ENCODE results near the gene MSH2. TPM values are rescaled to one million over a fixed set of nuclear protein-coding genes. Genes with fewer than 3 reads are reported as not detected.
A peak's percentile ranks its signal among the peaks of the same experiment; 100 is the strongest.
"Not testable (repeated sequence)": the region's sequence is repeated elsewhere in the genome, so short reads cannot be mapped to it uniquely, and the experiment has no call there.

MSH2 gene
- polyA plus RNA-seq, 4 donors: 64.6 to 84.3 (median 79.6) TPM

DNA sequence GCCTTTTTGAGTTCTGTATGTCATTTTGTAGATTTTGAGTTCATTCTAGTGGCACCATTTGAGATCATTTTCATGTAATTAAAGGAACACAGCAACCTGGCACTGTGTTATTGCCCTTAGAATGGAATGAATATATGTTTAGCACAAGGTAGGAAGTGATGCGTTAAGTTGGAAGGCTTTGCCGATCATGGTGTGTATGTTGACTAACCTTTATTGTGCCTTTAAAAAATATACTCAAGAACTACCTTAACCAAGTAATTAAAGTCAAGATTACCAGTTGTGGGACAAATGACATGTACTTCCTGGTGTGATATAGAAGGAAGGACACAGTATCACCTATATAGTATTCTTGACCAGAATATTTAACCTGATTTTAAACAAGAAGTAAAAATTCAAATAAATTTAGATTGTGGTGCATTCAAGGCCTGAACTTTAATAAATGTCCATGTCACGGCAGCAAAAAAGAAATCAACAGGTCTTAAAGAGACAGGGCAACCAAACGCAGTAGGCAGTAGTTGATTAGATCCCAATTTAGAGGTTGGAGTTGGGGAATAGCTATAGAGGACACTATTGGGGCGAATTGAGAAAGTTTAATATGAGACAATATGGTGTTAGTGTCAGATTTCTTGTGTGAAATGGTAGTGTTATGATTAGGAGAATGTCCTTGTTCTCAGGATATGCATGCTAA is 68.6 kb downstream of the MSH2 start:
- no peak for DNase-seq (ENCODE audit: low read depth in 4 of 4, low spot score in 3 of 4)

DNA sequence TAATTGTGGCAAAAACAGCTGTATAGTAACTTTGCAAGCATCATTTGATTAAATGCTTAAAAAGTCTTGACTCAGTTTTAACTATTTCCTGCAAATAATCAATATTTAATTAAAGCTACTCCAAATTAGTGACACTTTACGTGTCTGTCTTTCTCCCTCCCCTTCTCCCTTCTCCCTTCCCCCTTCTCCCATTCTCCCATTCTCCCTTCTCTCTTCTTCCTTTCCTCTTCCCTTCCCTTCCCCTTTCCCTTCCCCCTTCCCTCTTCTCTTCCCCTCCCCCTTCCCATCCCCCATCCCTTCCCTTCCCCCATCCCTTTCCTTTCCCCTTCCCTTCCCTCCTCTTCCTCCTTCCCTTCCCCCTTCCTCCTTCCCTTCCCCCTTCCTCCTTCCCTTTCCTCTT is 76.9 kb downstream of the MSH2 start:
- no peak for DNase-seq (ENCODE audit: low read depth in 4 of 4, low spot score in 3 of 4)

DNA sequence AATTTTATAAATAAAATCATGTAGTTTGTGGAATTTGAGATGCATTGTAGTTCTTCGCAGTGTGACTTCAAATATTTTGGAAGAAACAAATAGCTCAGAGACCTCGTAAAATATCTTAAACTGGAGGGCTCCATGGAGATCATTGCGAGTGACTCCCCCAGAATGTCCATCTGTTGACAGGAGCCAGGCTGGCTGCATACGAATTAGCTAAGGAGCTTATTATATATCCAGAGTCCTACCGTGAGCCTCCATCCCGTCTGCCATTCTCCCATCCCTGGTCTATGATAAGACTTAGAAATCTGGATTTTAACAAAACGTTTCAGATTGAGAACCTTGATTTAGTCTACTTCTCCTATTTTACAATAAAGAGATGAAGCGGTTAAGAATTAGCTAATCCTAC is 80.2 kb downstream of the MSH2 start:
- DNase-seq (ENCODE audit: low read depth in 4 of 4, low spot score in 3 of 4): no peak

DNA sequence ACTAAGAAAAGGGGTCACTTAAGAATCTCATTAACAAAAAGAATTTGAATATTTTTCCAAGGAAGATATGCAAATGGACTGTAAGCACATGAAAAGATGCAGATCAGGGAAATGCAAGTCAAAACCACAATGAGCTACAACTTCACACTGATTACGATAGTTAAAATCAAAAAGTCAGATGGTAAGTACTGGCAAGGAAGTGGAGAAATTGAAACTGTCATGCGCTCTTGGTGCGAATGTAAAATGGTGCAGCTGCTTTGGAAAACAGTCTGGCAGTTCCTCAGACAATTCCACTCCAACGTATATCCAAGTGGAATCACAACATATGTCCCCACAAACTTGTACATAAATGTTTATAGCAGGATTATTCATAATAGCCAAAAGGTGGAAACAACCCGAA is 81.4 kb downstream of the MSH2 start:
- DNase-seq (ENCODE audit: low read depth in 4 of 4, low spot score in 3 of 4): no peak

DNA sequence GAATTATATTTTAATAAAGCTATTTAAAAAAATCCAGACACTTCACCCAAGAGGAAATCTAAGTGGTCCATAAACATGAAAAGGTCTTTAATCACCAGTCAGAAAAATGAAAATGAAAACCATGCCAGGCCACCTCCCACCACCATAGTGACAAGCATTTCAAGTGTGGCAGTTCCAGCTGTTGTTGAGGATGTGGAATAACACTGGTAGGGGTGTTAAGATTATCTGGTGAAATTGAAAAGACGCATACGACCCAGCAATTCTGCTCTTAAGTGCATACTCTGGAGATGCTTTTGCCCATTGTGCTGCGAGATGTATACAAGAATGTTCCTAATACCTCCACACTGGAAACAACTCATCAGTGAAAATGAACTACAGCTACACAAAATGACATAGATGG is 82.2 kb downstream of the MSH2 start:
- DNase-seq (ENCODE audit: low read depth in 4 of 4, low spot score in 3 of 4): no peak

DNA sequence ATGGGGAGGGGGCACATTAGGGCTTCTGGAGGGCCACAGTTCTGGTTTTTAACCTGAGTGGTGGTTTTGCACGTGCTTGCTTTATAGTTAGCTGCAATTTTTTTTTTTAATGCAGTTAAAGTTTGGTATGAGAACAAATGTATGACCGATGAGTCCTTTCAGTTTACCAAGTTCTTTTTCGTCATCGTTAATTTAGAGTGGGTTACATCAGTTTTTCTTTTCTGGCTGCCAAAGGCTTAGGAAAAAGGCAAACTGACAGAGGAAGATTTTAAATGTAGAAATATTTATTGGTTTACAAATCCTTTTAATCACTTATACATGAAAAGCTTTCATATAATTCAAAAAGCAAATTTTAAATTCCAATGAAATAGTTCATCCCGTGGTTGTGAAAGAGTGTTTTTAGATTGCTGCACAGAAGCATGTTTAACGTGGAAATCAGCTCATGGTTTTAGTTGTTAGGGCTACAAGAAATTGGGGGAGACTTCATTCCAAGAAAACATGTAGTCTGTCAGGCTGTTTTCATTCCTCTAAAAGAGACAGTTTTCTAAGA is 82.9 kb downstream of the MSH2 start:
- DNase-seq (ENCODE audit: low read depth in 4 of 4, low spot score in 3 of 4): no peak

DNA sequence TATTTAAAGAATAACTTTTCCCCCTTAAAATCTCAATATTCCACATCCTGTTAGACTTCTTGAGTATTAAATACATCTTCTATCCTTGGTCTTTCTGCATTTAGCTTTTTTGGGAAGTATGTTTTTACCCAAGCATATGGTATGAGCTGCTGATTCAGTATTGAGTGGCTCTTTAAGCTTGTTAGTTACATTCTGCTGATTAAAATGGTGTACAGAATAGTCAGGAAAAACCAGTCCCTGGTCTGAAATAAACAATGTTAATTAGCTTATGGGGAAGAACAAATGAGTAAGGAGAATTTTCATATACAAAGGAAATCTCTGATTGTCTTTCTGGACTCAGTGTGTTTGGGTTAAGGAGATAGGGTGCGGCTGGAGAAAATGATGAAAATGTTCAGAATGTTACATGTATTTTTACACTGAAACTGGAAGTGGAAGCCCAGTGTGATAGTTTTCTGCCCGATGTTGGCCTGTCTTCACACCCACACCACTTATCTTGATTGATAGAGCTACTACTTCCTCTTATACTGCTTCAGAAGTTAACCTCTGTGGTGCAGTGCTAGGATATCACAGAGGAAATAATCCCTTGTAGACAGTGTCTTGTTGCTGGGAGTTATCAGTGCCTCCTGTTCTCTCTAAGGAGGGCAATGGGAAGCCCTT is 84.0 kb downstream of the MSH2 start:
- DNase-seq (ENCODE audit: low read depth in 4 of 4, low spot score in 3 of 4): no peak

DNA sequence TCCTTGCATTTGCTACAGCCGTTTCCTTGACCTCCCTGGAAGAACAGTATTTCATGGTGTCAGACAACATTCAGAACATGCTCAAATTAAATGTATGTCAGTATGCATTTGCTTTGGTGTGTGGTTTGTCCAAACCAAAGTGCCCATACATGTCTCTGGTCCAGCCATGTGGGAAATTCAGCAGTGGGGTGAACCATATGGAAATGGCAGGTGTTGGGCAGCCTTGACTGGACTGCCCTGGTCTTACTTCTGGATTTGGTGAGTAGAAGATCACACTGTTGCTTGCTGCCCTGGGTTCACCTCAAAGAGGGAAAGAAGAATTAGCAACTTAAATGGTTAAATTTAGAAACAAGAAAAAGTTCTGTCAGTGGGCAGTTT is 84.5 kb downstream of the MSH2 start:
- no peak for DNase-seq (ENCODE audit: low read depth in 4 of 4, low spot score in 3 of 4)

DNA sequence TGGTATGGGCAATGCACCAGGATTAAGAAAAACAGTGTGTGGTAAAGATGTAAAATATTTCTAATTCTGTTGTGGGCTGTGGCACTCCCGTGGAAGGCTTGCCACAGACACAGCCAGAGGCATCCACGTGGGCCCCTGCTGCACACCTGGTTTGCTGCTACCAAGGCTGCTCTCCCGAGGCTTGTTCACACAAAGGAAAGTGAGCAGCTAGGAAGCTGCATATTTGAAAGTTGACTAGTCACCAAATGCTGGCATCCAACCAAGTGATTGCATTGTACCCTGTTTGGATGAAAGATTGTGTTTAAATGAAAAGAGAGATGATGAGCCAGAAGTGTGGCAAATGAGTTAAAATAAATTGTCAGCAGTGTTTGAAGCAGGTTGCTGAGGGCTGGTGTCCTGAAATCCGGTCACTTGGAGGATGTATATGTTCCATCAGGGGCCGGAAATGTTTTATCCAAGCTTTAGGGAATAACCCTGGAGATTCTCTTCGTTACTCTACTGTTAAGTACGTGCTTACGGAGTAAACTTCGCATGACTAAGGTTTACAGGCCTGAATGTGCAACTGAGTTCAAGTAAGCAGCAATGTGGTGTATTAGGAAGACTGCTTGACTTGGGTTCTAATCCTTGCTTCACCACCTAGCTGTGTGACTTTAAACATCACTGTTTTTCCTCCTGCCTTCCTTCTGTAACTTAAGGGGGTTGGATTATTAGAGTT is 86.1 kb downstream of the MSH2 start:
- DNase-seq (ENCODE audit: low read depth in 4 of 4, low spot score in 3 of 4): no peak

DNA sequence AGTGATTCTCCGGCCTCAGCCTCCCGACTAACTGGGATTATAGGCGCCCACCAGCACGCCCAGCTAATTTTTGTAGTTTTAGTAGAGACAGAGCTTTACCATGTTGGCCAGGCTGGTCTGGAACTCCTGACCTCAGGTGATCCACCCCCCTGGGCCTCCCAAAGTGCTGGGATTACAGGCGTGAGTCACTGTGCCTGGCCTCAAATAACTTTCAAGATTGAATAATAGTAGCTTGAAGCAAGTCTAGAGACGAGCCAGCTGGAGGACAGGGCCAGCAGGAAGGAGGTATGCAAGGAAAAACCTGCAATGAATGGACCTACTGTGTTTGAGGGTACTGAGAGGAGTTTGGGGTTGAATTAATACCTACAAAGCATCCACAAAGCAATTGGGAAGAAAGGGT is 87.5 kb downstream of the MSH2 start:
- no peak for DNase-seq (ENCODE audit: low read depth in 4 of 4, low spot score in 3 of 4)

DNA sequence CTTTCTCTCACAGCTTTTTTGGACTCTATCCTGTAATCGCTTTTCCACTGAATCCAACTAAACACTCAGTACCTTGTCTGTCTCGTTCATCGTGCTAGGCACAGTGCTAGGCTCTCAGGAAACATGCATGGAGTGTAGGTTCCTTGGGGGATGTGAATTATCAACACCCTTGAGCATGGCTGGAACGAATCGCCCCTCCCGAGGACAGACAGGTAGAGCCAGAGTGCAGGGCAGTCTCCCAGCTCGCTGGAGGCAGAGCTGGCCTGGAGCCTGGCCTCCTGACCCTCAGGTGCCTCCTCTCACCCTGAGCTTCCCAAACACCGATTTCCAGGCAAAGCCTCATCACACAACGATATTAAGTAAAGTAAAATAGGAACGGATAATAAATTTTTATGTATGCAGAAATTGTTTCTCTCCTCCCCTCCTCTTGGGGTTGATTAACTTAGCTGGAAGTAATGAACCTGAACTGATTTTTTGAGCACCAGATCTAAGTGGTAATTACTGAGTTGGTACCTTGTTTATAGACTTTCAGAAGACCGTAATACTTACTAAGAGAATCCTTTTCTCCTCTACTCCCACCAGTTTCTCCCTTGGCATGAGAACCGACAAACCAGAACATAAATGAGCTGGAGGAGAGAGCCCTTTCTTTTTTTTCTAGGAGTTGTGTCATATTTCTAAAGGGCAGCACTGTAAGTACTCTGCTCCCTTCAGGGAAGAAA is 90.5 kb downstream of the MSH2 start:
- peak in 1 of 4 donors; percentile 20 for DNase-seq (ENCODE audit: low read depth in 4 of 4, low spot score in 3 of 4)

DNA sequence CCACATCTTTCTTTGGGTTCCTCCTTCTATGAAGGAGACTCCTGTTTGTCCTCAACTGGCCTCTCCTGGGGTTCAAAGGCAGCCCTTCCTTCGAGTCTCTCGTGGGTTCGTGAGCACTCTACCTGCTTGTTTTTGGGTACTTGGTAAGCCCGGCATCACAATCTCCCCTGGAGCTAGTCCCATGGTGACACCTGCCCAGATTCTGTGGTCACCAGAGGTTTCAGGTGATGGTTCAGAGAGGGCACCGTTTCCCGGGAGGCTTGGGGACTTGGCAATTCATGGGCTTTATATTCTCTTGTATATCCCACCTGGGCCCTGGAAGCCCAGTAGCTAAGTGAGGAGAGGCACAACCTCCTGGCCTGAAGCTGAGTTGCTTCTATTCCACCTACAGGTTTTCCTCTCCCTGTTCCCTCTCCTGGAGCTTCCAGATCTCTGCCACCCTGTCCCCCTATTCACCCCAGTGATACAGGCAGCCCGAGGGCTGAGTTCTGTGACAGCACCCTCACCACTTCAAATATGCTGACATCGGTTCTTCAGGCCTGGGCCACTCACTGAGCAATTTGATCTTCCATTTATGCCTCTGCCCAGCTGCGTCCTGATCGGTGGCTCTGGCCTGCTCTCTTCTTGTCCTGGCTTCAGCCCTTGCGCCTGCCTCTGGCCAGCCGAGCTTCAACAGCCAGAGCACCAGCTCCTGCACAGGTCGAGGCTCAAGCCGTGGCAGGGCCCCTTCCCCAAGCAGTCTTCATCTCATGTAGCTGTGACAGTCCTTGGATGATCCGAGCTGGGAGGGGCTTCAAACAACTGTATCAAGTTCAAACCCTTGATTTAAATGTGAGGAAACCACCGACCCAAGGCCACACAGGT is 91.5 kb downstream of the MSH2 start:
- DNase-seq (ENCODE audit: low read depth in 4 of 4, low spot score in 3 of 4): no peak

DNA sequence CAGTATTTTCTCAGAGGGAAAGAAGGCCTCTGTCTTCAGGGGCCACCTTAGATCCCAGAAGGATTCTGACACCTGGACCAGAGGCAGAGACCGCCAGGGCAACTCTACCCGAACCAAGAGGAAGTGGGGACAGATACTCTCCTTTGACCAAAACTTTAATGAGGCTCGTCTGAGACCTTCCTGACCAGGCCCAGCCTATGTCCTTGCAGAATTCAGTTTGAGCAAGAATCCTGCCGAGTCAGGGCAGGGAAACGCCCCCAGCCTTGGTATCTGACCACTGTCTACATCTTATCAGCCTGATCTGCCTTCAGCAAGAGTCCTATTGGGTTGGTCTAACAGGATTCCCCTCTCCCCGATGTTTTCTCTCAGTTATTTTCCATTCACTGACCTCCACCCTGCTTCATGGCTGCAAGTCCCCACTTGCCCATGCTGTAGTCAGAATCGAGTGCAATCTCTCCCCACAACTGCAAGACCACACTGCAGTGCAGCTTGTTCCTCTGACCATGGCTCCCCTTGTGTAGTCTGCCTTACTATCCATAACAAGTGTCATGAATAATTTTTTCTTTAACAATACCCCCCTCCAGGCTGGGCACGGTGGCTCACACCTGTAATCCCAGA is 95.0 kb downstream of the MSH2 start:
- DNase-seq (ENCODE audit: low read depth in 4 of 4, low spot score in 3 of 4): no peak

DNA sequence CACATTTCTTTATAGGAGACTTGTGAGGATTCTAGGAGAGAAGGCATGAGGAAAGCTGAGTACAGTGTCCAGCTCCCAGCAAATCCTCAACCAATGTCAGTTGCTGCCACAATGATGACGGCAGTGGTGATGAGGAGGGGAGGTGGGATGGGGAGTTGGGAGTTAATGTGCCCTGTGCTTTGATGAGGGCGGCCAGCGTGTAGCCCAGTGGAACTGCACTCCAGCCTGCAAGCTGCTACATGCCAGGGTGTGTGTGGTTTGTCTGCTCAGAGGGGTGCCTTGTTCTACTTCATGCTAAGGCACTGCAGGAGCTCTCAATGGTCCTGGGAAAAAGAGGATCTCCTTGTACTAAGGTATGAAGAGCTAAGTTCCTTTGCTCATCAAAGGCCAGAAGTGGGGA is 96.1 kb downstream of the MSH2 start:
- DNase-seq (ENCODE audit: low read depth in 4 of 4, low spot score in 3 of 4): no peak

DNA sequence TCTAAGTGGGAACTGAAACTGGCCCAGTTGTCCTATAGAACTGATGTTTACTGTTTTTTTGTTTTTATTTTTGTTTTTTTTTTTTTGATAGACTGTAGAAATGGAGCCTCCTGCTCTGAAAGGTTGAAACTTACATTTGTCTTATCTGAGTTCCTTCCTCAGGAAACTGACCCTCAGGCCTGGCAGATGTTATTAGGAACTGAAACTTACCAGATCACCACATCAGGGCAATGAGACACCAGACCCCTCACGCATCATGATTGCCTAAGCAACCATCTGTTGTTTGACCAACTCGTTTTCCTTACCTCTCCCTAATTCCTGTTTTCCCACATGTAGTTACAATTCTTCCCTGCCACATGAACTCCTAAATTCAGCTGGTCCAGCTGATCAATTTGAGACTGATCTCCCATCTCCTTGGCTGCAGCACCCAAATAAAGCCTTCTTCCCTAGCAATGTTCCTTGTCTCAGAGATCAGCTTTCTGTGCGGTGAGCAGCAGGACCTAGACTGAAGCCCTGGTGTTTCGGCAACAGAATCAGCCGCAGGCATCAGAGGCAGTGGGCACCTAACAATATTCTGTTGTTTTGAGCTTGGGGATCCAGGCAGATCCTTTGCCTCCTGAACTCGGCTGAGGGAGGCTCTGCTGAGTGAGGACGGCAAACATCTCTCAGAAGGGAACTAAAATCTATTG is 96.8 kb downstream of the MSH2 start:
- DNase-seq (ENCODE audit: low read depth in 4 of 4, low spot score in 3 of 4): no peak

DNA sequence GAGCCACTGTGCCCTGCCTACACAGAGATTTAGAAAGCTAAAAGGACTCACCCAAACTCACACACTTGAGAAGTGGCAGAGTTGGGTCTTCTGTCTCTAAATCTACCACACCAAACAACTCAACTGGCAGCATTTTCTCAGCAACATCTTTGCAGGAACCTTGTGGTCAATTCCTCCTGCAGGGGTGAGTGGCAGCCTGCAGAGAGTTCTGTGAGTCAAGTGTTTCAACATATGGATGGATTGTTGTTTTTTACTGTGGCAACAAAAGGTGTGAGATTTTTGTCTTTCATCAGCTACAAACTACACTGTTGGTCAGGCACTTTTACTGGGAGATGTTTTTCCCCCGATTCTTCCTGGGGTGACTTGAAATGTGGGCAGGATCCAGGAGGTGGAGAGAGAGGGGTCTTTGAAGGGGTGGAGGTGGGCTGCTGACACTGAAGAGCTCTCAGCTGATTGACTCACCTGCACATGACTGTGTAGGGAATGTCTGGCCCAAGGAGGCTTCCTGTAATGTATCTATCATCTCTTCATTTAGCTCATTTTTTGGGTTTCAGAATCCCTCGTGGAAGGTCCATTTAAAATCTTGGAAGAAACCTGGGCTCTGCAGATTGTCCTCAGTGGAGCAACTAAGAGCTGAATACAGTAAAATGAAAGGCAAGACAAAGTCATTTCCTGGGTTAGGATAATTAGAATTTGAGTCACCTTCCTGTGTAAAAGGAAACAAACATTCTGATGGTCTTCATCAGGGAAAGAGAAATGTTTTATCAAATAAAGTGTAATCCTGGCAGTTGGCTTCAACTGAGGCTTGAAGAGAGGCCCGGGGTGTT is 98.6 kb downstream of the MSH2 start:
- no peak for DNase-seq (ENCODE audit: low read depth in 4 of 4, low spot score in 3 of 4)

DNA sequence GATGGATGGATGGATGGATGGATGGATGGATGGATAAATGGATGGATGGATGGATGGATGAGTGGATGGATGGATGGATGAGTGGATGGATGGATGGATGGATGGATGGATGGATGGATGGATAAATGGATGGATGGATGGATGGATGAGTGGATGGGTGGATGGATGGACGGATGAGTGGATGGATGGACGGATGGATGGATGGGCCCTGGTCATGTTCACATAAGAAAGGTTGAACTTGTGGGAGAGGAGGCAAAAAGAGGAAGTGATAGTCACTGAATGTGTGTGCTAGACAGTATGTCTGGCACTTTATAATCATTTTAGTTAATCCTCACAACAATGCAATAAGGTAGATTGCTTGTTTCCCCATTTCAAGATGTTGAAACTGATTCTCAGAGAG is 99.5 kb downstream of the MSH2 start:
- not testable (repeated sequence) for DNase-seq (ENCODE audit: low read depth in 4 of 4, low spot score in 3 of 4)

DNA sequence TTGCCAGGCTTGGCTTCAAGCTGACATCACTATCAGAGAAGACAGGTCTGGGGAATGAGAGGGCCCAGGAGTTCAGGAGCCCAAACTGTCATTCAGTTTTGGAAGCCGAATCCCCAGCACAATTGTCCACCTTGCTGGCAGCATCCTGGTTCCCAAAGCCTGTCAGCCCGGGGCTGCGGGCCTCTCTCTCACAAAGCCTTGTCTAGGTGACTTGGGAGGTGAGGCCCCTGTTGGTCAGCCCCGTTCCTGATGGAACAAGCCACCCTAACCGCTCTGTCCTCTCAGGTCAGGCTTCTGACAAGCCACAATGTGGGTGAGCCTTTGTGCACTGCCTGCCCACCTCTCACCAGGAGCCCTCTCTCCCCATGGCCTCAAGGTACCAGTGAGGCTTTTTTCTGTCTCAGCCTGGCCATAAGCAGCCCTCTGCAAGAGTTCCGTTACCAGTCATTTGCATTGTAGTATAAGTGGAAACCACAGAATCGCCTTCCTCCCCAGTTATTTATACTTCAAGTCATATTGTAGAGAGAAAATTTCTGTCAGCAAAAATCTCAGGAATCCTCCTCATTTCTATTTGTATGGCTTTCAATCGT is 100.6 kb downstream of the MSH2 start:
- no peak for DNase-seq (ENCODE audit: low read depth in 4 of 4, low spot score in 3 of 4)
